ENCODE measurements around the gene SPG7.

DNA sequence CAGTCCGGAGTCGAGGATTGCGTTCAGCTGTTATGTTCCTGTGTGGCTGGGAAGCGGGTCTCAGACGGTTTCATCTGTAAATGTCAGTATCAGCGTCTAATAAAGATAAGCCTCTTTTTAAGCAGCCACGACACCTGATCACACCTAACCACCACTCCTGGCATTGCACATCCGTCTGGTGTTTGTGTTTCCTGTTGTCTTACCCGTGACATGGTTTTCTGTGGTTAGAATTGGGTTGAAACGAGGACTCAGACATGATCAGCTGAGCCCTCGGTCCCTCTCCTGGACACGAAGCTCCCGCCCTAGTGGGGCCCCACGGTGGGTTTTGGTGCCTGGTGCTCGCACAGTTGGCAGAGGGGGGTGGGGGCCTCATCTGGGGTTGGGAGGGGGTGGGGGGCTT is 85.6 kb downstream of the SPG7 start:
- TF ChIP-seq, protein P1, sequence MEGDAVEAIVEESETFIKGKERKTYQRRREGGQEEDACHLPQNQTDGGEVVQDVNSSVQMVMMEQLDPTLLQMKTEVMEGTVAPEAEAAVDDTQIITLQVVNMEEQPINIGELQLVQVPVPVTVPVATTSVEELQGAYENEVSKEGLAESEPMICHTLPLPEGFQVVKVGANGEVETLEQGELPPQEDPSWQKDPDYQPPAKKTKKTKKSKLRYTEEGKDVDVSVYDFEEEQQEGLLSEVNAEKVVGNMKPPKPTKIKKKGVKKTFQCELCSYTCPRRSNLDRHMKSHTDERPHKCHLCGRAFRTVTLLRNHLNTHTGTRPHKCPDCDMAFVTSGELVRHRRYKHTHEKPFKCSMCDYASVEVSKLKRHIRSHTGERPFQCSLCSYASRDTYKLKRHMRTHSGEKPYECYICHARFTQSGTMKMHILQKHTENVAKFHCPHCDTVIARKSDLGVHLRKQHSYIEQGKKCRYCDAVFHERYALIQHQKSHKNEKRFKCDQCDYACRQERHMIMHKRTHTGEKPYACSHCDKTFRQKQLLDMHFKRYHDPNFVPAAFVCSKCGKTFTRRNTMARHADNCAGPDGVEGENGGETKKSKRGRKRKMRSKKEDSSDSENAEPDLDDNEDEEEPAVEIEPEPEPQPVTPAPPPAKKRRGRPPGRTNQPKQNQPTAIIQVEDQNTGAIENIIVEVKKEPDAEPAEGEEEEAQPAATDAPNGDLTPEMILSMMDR (IDR thresholded peaks at IDR 0.05; ENCODE audit: poor library complexity, severe bottlenecking) = no peak
- TF ChIP-seq TAF1 (IDR thresholded peaks at IDR 0.05; ENCODE audit: low read depth) (no peak), EZH2 (IDR thresholded peaks at IDR 0.05; ENCODE audit: borderline replicate concordance, insufficient read depth, low read length, poor library complexity, severe bottlenecking) (no peak), RAD21 (conservative IDR thresholded peaks at IDR 0.05) (no peak)

Data from neural cell (in vitro differentiated cells).